GM19328 (cell line): ENCODE measurements around the gene HAP1.
"Not testable (repeated sequence)": the region's sequence is repeated elsewhere in the genome, so short reads cannot be mapped to it uniquely, and the experiment has no call there.

Experiments used
- ATAC-seq: cut with Tn5 transposase; IDR thresholded peaks from one replicate; pipeline ENCODE4 v1.9.1; 2021; ENCODE audit warnings: mild to moderate bottlenecking, moderate library complexity; ENCODE audit not compliant: unreplicated experiment

Gene HAP1

GRCh38 chr17:41675157-41676057 is 59.0 kb downstream of the HAP1 start:
- ATAC-seq: not testable (repeated sequence)
